GM18873 (cell line): ENCODE results near the gene SERPINH1.

Source experiments
- ATAC-seq: cut with Tn5 transposase; IDR thresholded peaks from one replicate; pipeline ENCODE4 v1.9.1; 2021; ENCODE audit warnings: mild to moderate bottlenecking, moderate library complexity, moderate number of reproducible peaks; ENCODE audit not compliant: unreplicated experiment, low FRiP score

SERPINH1 gene

DNA sequence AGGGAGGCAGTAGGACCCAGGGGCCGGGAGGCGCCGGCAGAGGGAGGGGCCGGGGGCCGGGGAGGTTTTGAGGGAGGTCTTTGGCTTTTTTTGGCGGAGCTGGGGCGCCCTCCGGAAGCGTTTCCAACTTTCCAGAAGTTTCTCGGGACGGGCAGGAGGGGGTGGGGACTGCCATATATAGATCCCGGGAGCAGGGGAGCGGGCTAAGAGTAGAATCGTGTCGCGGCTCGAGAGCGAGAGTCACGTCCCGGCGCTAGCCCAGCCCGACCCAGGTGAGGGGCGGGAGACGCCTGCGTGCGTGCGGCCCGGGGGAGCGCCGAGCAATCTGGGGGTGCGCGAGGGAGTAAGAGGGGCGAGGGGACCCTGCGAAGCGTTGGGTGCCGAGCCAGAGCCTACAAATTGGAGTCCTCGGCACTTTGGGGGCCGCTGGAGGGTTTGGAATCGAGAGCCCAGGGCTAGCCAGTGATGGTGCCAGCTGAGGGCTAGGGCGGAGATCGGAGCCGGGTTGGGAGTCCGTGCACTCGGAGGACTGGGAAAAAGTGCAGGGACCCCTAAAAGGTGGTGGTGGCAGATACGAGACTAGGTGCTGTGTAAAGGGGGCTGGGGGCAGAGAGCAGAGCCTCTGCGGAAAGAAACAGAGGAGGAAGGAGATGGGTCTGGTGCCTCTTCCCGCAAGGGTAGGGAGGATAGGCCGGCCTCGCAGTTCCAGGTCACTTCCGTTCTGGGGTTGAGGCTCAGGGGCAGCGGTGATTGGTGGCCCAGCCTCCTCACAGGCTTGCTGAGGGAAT, at the start of gene SERPINH1:
SERPINH1 (plus strand) TSS at position 206 of the 788 bp plus-strand sequence. CDS start 4,097 bp downstream, outside the sequence.
- no peak for ATAC-seq

DNA sequence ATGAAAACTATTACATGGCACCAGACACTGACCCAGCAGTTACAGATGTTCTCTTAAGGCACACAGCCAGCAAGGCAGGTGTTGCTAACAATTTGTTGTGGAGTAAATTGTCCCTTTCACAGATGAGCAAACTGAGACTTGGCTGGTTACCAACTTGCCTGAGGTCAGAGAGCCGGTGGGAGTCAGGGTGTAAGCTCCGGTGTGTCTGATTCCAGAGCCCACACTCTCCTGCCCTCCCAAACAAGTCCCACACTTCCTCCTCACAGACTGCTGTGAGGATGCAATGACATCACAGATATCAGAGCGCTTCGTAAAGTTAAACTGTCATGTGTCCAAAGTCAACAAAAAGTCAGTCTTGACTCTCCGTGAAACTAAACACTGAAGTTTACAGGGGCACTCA, 48.8 kb upstream of the SERPINH1 start:
- ATAC-seq, result no peak

DNA sequence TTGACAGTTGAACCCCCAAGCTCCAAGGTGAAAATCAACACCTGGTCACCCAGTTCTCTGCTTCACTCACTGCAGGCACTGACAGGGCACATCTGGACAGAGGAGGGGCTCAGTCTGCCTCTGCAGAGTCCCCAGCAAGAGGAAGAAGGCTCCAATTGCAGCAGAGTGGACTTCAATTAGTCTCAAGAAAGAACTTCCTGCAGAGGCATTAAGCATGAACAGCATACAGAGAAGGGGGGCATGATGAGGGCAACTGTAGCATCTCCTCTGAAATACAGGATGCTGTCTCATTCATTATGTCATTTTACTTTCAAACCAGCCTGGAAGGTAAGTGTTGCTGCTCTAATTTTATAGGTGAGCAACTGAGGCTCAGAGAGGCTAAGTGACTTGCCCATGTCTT, 47.5 kb upstream of the SERPINH1 start:
- no peak for ATAC-seq

DNA sequence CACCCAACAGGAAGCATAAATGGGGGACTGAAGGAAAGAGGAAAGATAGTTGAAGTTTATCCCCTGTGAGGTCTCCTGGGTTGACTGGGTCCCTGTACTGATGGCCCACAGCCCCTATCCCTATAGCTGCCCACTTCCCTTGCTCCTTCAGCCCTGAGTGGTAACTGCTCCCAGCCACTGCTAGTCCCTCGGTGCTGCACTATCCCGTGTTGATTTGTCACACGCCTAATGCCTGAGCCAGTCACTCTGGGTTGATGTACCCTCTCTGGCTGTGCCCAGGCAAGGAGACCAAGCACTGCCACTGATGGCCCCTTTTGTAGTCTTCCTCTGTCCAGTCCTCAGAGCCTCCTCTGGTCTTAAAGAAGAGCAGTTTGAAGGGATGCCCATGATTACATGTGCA, 45.9 kb upstream of the SERPINH1 start:
- ATAC-seq, result no peak

DNA sequence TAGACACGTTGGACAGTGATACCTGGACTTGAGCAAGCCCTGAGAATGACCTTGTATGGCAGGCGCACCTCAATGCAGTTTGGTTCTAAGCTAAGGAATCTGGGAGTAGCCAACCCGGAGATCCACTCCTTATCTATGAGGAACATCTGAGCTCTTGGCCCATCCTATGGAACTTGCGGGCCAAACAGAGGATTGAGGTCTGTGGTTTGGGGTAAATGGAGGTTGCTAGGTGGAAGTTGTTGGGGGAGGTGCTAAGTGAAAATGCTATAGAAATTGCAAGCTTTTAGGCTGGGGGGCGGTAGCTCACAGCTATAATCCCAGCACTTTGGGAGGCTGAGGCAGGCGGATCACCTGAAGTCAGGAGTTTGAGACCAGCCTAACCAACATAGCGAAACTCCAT, 45.2 kb upstream of the SERPINH1 start:
- ATAC-seq, result no peak

DNA sequence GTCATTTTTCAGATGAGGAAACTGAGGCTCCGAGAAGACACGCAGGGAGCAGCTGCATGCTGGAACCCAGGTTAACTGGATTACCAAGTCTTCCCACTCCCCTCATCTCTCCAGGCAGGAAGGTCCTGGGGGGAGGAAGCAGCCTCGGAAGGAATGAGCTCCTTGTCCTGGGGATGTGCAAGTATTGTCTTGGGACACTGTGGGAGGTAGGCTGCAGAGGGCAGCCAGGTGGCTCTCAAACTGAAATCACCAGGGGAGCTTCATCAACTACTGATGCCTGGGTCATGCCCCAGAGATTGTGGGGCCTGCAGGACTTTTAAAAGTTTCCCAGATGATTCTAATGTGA, 43.9 kb upstream of the SERPINH1 start:
- no peak for ATAC-seq

DNA sequence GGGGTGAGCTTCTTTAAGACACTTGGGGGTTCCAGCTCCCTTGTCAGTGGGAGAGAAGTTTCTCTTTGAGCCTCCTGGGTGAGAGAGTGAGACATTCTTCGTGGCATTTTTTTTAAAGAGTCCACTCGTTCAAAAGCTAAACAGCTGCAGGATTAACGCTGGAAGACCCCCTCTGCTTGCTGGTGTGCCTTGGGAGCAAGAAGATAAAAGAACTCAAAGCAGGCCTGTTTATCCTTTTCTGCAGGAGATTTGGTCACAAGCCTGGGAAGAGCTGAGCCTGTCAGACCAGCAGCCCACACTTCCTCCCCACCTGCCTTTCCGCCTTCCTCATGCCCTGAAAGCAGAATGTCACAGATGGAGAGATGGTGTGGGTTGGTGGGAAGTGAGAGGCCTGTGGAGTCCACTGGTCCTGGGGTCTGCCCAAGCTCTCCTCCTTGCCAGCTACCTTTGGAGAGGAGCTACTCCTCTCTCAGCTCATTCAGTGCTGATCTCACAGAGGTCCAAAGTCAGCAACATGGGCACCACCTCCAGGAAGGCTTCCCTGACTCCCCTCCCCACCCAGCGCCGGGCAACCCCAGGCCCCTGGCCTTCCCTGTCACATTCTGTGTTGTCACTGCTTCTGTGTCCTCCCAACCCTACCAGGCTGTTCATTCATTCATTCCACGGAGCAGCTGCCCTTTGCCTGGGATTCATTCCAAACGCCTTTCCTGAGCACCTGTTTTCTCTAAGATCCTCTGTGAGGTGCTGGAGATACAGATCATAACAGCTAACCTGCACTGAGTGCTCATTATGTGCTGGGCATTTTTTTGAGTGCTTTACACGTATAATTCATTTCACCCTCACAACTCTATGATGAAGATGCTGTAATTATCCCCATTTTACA, 43.0 kb upstream of the SERPINH1 start:
- ATAC-seq, result no peak

DNA sequence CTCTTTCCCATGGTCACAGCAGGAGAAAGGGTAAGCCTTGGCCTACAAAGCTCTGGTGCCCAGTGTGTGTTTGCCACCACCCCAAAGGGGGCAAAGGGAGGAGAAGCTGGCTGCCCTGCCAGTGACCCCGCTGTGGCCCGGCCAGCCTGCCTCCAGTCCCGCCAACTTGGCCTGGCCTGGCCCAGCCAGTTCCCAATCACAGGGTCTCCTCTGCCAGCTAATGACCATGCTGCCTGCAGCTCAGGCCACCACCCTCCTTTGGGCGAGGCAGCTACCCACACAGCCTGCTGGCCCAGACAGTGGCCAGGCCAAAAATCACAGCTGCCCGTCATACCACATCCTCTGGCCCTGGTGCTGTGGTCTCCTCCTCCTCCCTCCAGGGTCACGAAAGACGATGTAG, 41.4 kb upstream of the SERPINH1 start:
- ATAC-seq, result no peak

DNA sequence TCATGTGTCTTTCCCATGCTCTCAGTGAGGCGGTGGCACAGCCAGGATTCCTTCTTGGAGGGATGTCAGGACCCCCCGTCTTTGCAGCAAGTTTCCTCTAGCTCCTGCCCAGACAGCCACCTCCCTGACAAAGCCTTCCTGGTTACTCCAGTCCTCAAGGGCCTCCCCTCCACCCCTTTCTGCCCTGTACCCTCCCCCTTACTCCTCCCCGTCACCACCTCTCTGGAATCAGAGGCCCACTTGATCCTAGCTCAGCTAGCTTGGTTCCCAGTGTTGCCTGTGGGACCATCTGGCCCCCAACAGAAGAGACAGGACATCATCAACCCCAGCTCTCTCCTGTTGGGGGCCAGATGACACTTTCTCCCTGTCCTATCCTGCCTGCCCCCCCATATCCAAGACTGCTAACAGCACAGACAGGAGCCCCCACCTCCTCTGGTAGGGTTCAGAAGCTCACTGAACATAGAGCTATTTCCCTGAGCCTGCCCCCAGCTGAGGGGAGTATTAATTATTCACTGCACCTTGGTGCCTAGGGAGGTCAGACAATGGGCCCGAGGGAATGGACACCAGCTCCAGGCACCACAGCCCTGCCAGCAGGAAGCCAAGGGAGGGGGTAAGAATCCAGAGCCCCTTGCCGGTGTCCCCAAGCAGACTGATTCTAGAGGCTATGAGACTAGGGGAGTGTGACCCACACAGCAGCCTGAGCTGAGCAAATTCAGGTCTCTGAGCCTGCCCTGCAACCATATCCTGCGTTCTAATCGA, 39.6 kb upstream of the SERPINH1 start:
- no peak for ATAC-seq

DNA sequence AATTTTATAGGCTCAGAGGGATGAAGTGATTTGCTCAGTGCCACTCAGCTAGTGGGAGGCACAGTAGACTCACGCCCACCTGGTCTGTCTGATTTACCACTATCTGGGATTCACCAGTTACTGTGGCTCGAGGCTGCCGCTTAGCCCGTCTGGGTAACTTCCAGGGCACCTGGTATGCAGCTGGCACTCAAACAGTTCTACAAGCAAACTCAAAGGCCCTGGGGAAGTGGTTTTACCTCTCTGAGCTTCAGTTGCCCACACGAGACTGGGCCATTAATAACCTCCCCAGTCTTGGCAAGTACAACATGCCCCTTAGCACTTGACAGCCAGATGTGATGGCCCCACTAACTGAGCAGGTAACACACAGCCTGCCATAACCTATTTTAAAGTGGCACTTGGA, 38.9 kb upstream of the SERPINH1 start:
- no peak for ATAC-seq

DNA sequence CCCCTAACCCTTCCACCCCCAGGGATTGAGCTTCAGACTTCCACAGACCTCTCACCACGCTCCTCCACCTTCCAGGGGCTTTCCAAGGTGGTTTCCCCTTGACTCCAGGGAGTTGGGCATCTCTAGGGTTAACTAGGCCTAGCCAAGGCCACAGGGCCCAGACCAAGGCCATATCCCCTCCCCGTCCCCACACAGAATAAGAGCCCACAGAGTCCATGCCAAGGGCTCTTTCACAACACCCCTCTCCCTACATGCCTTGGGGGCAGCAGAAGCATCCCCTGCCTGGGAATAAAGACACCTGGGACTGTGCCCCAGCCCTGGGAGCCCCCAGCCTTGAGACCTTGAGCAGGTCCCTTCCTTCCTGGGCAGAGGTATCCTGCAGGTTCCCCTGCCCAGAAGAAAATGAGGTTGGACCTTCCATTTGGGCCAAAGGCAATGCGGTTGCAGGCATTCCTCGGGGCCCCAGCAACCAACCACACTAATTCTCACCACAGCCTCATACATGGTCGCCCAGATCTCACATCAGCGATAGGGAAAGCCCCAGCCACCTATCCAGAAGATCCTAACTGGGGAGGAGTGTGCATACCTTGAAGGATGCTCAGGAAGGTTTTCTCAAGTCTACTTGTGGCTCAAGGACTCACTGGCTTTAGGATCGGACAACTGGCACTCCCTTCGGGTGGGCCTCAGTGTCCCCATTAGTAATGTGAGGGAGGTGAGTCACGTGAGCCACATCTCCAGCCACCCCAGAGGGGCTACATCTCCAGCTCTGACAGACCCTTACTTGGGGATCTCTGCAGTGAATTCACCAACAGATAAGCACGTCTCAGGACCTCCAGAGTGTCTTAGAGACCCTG, 38.0 kb upstream of the SERPINH1 start:
- ATAC-seq, result no peak

DNA sequence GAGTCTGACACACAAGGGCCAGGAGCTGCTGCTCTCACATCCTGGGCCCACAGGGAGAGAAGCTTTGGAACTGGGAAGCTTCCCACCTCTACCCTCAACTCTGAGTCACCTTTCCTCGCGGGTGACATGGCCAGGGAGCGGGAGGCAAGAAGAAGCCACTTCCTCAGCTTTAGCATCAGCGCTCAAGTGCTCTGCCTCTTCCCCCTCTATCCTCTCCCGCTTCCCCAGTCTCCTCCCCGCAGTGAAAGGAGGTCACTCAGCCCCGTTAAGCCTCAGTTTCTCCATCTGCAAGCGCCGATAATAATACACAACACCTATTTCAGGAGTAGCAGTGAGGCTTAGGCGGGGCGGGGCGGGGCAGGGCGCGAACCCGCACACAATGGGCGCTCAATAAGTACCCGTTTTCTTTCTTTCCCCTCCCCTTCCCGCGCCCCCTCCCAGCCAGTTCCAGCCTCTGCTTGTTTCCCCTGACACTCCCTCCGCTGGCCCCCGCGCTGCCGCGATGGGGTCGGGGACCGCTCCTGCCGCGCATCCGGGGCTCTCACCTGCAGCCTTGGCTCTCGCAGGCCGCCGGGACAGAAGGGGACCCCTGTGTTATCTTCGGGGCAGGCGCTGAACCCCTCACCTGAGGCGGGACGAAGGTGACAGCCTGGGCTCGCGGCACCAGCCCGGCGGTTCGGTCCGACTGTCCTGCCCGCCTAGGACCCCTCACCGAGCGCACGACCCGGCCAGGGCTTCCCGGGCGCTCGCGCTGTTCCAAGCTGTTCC, 37.2 kb upstream of the SERPINH1 start:
- ATAC-seq, result no peak

DNA sequence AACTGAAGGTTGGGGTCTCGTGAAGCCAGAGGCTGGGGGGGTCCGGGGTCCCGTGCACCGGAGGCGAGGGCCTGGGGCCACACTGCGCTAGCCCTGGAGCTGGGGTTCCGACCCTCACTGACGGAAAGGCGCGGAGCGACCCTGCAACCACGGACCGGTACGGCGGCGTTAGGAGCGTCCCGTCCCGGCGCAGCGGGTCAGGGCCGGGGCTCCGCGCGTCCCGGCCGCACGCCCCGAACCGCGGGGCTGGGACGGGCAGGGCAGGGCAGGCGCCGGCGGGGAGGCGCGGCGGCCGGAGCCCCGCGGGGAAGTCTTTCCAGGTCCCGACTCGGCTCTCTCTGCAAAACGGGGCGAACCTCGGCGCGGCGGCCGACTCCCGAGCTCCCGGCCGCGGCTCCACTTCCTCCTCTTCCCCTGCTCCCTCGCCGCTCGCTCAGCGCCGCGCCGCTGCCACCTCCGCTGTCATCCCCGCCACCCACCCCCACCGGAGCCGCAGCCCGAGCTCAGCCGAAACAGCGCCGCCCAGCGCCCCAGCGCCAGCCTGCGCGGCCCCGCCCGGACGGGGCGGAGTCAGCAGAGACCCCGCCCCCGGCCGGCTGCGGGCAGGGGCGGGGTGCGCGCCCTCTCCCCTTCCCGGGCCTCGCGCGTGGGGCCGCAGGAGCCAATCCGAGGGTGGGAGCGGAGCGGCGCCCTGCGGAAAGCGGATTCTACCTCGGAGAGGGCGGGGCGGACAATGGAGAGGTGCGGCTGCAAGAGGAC, 36.4 kb upstream of the SERPINH1 start, which contains the start of gene GDPD5:
GDPD5 (minus strand) TSS at position 509 of the 759 bp plus-strand sequence. CDS start 48,206 bp downstream, outside the sequence.
- no peak for ATAC-seq

DNA sequence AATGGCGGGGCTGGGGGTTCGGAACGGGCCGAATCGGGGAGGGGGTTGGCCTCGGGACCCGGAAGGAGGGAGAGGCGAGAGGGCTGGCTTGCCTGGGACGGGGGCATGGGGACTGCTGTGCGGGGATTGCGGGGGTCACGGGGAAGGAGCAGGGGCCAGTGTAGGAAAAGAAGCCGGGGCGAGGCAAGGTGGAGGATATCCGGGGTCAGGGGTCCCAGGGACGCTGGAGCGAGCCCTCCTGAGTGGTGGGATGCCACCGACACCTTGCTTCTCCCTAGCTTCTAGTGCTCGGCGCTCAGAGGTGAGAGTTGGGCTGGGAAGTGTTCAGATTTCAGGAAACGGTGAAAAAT, 35.9 kb upstream of the SERPINH1 start:
- ATAC-seq, result no peak

DNA sequence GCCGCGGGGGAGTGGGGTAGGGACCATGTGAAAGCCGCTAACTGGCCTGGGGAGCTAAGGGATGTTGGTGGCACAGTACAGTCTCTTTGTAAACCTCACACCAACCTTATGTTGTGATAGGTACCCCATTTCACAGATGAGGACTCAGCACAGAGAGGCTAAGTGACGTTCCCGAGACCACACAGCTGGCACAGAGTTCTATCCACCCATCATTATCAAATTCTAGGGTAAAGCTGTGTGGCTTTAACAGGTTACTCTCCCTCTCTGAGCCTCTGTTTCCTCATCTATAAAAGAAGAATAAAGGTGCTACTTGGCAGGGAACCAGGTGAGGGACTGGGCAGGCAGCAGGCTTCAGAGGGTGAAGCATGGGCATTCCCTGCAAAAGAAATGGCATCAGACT, 34.9 kb upstream of the SERPINH1 start:
- ATAC-seq, result no peak

DNA sequence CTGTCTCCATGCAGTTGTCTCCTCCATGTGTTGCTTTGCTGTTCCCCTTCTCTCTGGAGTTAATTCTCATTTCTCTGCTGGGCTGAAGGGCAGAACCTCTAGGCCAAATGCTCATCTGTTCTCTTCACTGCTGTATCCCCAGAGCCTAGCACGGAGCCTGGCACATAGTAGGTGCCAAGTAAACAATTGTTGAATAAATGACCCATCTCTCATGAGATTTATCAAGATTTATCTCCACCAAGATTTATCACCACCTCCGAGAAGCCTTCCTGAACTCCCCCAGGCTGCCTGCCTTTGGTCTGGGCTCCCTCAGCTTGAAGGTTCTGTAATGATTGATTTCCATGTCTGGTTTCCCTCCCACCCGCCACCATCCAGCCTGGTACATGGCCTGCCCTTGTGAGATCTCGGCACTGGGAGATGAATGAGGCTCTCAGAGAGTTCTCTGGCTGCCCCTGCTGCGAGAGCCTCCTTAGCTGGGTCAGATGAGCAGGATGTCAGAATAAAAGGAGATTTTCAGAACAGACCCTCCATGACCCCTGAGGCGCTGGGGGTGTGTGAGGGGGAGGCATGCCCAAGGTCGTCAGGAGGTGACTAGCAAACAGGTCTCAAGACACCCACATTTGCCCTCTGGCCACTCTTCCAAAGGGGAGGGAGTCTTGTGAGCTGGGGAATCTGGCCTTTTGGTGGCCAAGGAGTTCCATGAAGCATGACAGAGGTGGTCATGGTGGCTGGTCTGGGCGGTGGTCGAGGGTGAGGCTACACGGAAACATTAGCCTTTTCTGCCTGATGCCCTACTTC, 33.9 kb upstream of the SERPINH1 start:
- no peak for ATAC-seq

DNA sequence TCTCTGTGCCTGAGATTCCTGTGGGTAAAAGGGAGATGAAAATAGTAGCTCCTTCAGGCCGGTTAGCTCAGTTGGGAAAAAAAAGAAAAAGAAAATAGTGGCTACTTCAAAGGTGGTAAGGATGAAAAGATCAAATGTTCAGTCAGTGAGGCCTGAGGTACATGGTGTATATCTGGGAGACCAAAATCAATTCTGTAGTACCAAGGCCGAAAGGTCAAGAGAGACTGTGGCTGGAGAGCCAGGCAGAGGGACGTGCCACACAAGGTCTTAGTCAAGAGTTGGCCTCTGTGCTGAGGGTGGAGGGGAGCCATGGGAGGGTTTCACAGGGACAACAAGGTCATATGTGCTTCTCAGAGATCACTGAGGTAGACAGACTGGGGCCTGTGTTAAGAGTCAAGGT, 31.5 kb upstream of the SERPINH1 start:
- no peak for ATAC-seq

DNA sequence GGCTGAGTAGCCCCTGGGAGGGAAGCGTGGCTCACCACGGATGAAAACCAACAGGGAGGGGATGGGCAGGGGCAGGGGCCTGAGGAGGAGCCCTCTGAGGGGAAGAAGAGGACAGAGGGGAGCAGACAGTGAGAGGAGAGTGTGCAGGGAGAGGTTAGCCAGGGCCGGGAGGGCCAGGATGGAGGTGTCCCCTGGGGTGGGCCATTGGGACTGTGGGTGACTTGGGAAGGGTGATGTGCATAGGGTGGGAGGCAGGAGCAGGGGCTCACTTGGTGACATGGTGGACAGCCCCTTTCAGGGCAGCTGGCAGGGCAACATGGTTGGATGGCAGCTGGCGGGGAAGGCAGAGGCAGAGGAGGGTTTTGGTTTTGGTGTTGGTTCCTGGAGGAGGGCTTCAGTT, 30.7 kb upstream of the SERPINH1 start:
- no peak for ATAC-seq
